Chondrocyte (in vitro differentiated cells): ENCODE data around the gene CHST11. TPM values are rescaled to one million over a fixed set of nuclear protein-coding genes. Genes with fewer than 3 reads are reported as not detected.

Source experiments
- DNase-seq: peaks from one replicate; pipeline ENCODE4 v3.0.0; 2021; ENCODE audit warnings: mixed read lengths, low spot score
- H3K27ac Mint-ChIP-seq: one replicate; pipeline ENCODE4 v1.8.0; 2021; ENCODE audit warnings: mild to moderate bottlenecking, moderate library complexity, mixed read lengths; ENCODE audit not compliant: unreplicated experiment
- H3K27me3 Mint-ChIP-seq: 2 replicates; pipeline ENCODE4 v1.8.0; 2021; ENCODE audit warnings: low read depth, mixed read lengths
- H3K36me3 Mint-ChIP-seq: 2 replicates; pipeline ENCODE4 v1.8.0; 2021; ENCODE audit warnings: low read depth, mixed read lengths
- H3K4me1 Mint-ChIP-seq: 2 replicates; pipeline ENCODE4 v1.8.0; 2021; ENCODE audit warnings: low read depth, mild to moderate bottlenecking, mixed read lengths
- H3K4me3 Mint-ChIP-seq: one replicate; pipeline ENCODE4 v1.8.0; 2021; ENCODE audit warnings: mild to moderate bottlenecking, moderate library complexity, mixed read lengths; ENCODE audit not compliant: unreplicated experiment
- H3K9me3 Mint-ChIP-seq: 2 replicates; pipeline ENCODE4 v1.8.0; 2021; ENCODE audit warnings: low read depth, mixed read lengths
- CTCF ChIP-seq: fragments of 200-600 bp; sonication (generic); IDR thresholded peaks from 2 replicates; pipeline ENCODE4 v1.5.0; 2021; ENCODE audit warnings: antibody characterized with exemption, mild to moderate bottlenecking, moderate library complexity
- total RNA-seq: library from RNA; stranded (reverse); gene quantifications from 3 replicates; pipeline ENCODE4 v1.2.1, GENCODE V29; 2021

CHST11 gene
- total RNA-seq, 1 donor from 2014 or later, result 6.2 TPM

DNA sequence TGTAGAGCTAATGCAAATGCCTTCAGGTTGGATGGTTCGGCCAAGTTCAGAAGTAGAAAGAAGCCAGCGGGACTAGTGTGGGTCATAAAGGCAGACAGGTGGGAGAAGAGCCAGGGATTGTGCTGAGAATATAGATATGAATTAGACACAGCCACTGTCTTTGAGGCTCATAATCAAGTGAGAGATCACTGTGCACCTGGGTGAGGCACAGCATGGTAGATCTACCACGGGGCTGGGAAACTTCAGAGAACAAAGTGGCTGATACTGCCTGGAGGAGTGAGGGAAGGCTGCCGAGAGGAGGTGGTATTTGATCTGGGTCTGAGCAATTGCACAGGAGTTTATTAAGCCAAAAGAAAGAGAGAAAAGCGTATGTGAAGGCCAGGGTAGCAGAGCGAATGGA lies 40.6 kb upstream of the CHST11 start:
- Mint-ChIP-seq H3K36me3 (no peaks in the 10 kb centered on the region), H3K27me3 (no peaks in the 10 kb centered on the region), H3K4me3 (no peak overlapping the region), H3K4me1 (peaks cover 2% of the 10 kb centered on the region), H3K9me3 (no peaks in the 10 kb centered on the region), H3K27ac (no peak overlapping the region)
- no peak for TF ChIP-seq CTCF
- no peak for DNase-seq

DNA sequence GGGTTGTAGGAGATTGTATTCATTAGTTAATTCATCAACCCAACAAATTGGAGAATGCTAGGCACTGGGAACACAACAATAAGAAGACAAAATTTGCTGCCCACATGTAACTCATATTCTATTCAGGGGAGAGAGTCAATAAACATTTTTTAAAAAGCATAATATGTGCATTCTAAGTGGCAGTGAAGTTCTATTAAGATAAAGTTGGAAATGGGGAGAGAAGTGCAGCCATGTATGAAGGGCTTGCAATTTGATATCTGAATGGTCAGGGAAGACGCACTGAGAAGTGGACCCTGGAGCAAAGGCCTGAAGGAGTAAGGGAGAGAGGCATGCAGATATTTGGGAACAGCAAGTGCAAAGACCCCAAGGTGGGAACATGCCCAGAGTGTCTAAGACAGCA lies 40.2 kb upstream of the CHST11 start:
- Mint-ChIP-seq H3K27ac (no peak overlapping the region), H3K27me3 (no peaks in the 10 kb centered on the region), H3K36me3 (no peaks in the 10 kb centered on the region), H3K9me3 (no peaks in the 10 kb centered on the region), H3K4me1 (peaks cover 2% of the 10 kb centered on the region), H3K4me3 (no peak overlapping the region)
- no peak for TF ChIP-seq CTCF
- no peak for DNase-seq

- H3K36me3 Mint-ChIP-seq, result no peaks in the 10 kb centered on the region
- no peak for DNase-seq
- no peak overlapping the region for H3K4me3 Mint-ChIP-seq
- TF ChIP-seq CTCF, result no peak
- peaks cover 3% of the 10 kb centered on the region for H3K27me3 Mint-ChIP-seq
- H3K4me1 Mint-ChIP-seq, result no peaks in the 10 kb centered on the region
- peaks cover 4% of the 10 kb centered on the region for H3K9me3 Mint-ChIP-seq
- no peak overlapping the region for H3K27ac Mint-ChIP-seq
Observed at GRCh38 chr12:104419717-104420116, 37.0 kb upstream of the CHST11 start.

DNA sequence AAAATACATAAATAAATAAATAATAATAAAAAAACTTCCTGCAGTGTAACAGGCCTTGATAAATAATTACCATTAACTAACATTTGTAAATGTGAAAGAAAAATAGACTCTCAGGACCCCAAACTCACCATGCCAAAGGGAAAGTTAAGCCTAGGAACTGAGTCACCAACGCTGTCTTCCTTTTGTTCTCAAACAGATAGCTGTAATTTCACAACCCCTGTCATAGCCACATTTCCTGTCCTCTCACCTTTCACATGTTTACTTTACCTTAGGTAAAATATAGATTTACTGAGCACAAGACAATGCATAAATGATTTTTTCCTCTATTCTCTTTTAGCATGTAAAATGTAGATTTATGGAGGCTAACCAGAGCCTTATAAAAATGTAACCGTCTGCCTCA lies 35.9 kb upstream of the CHST11 start:
- Mint-ChIP-seq H3K4me1 (no peaks in the 10 kb centered on the region), H3K27ac (no peak overlapping the region), H3K9me3 (peaks cover 4% of the 10 kb centered on the region), H3K4me3 (no peak overlapping the region), H3K27me3 (peaks cover 3% of the 10 kb centered on the region), H3K36me3 (no peaks in the 10 kb centered on the region)
- no peak for DNase-seq
- TF ChIP-seq CTCF, result no peak

GRCh38 chr12:104421343-104421742 lies 35.4 kb upstream of the CHST11 start:
- H3K27ac Mint-ChIP-seq, result no peak overlapping the region
- no peaks in the 10 kb centered on the region for H3K36me3 Mint-ChIP-seq
- TF ChIP-seq CTCF, result no peak
- DNase-seq, result no peak
- peaks cover 3% of the 10 kb centered on the region for H3K27me3 Mint-ChIP-seq
- no peaks in the 10 kb centered on the region for H3K4me1 Mint-ChIP-seq
- no peak overlapping the region for H3K4me3 Mint-ChIP-seq
- peaks cover 4% of the 10 kb centered on the region for H3K9me3 Mint-ChIP-seq
